Stimulated activated memory B cell treated with anti-CD40 and anti-IgM and Interleukin-4, amounts not matched to agents 10 μg/mL and 1 μg/mL and 100 μg/mL, for 72 hours (primary cell): ENCODE results near the gene GMPR2.
A peak's percentile ranks its signal among the peaks of the same experiment; 100 is the strongest.

ENCODE experiments used
- ATAC-seq: fragments of 150-1000 bp; cut with Tn5 transposase; 2 replicates; pipeline ENCODE4 v1.10.0; 2021
- H3K27ac Mint-ChIP-seq: one replicate; pipeline ENCODE4 v1.8.0; 2022; ENCODE audit warnings: mild to moderate bottlenecking, mixed read lengths
- H3K27me3 Mint-ChIP-seq: one replicate; pipeline ENCODE4 v1.8.0; 2022; ENCODE audit warnings: mixed read lengths
- H3K36me3 Mint-ChIP-seq: one replicate; pipeline ENCODE4 v1.8.0; 2022; ENCODE audit warnings: mixed read lengths
- H3K4me1 Mint-ChIP-seq: one replicate; pipeline ENCODE4 v1.8.0; 2022; ENCODE audit warnings: mixed read lengths
- H3K4me3 Mint-ChIP-seq: one replicate; pipeline ENCODE4 v1.8.0; 2022; ENCODE audit warnings: mild to moderate bottlenecking, moderate library complexity, mixed read lengths
- H3K9me3 Mint-ChIP-seq: one replicate; pipeline ENCODE4 v1.8.0; 2022; ENCODE audit warnings: mixed read lengths

Gene GMPR2

DNA sequence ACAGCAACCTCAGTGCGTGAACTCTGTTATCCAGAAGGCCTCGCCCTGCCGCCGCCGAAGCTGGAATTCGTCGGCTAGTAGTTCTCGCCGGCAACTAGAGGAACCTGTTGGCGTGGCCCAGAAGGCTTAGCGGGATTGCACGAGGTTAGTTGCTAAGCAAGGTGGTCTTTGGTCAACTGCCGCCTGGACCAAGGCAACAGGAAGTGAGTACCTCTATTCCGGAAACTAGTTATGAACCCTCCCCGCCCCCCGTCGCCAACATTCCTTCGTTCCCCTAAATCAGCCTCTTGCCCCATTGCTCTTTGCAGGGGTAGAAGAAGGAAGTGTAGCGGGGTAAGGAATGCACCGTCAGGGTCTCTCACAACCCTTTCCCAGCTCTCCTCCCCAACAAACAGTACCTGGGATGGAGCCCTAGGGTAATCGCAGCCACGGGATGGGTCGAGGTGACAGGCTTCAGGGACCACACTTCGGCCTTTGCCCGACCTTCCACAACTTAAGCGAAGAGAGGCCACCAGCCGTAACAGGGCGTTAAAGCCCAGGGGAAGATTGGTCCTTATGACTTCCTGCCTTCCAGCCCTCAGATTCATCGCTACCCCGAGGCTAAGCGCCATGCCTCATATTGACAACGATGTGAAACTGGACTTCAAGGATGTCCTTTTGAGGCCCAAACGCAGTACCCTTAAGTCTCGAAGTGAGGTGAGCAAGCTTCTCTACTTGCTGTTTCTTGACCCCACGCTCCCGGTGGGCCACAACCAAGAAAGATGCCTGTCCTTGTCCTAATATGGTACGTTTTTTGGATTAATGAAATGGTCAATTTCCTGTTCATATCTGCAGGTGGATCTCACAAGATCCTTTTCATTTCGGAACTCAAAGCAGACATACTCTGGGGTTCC lies at the start of gene GMPR2:
Gene GMPR2 (plus strand): TSS at position 285 of the 893 bp plus-strand sequence. CDS start 325 bp downstream, at position 610.
- Mint-ChIP-seq H3K27ac (peak within 1 kb of the TSS; percentile 74), H3K36me3 (peaks cover 23% of the 10 kb centered on the region), H3K4me3 (peak within 1 kb of the TSS; percentile 84), H3K4me1 (peaks cover 47% of the 10 kb centered on the region), H3K27me3 (no peaks in the 10 kb centered on the region), H3K9me3 (no peaks in the 10 kb centered on the region)
- ATAC-seq: peak; percentile 80

DNA sequence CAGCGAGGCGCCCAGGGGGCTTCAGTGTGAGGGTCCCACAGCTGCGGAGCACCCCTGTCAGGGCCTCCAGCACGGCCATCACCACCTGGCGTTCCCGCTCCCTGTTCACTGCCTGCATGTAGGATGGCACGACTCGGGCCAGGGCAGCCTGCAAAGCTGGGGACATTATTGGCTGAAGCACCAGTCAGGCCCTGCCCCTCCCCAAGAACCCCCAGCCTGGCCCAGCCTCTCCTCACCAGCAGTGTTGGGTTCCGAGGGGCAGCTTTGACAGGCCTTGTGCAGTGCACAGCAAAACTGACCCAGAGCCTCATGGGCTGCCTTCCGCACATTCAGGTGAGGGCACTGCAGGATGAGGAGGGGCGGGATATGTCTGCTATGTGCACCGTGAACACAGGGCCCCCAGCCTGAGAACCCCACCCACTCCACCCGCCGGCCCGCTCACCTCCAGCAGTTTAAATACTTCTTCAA lies 49.7 kb upstream of the GMPR2 start:
- Mint-ChIP-seq H3K27me3 (no peaks in the 10 kb centered on the region), H3K9me3 (no peaks in the 10 kb centered on the region), H3K4me3 (no peak overlapping the region), H3K27ac (no peak overlapping the region), H3K4me1 (peaks cover 27% of the 10 kb centered on the region), H3K36me3 (peaks cover 73% of the 10 kb centered on the region)
- ATAC-seq: no peak

DNA sequence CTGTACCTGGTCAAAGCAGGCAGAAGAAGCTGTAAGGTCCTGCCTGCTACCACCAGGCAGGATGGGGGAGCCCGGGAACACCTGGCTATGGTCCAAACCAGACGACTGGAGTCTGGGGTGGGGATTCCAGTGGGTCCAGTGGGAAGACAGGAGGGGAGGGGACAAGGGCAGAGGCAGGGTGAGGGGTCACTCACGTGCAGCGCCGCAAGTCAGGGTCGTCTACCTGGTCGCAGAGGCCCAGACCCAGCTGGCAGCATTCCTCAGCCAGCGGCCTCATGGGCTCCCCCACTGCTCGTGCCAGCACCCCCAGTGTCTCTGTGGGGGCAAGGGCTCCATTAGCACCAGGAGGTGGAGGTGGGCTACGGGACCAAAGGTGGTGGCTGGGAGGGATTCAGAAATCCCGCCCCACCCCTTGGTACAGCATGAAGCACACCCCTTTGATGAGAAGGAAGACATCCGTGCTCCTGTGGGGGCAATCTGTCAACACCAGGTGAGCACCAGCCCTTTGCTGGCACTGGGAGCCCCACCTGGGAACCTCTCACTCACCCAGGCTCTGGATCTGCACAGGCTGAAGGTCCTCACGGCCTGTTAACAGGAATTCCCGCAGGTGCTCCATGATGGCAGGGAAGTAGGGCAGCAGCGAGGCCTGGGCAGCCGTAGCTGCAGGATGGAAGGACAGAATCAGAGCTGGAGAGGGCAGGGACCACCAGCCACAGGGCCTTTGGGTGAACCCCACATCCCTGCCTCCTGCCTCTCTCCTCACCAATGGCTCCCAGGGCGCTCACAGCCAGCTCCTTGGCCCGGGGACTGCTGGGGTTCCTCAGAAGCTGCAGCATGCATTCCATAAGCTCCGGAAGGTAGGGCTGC lies 48.4 kb upstream of the GMPR2 start:
- Mint-ChIP-seq H3K27me3 (no peaks in the 10 kb centered on the region), H3K4me1 (peaks cover 28% of the 10 kb centered on the region), H3K36me3 (peaks cover 67% of the 10 kb centered on the region), H3K4me3 (no peak overlapping the region), H3K9me3 (no peaks in the 10 kb centered on the region), H3K27ac (no peak overlapping the region)
- no peak for ATAC-seq

DNA sequence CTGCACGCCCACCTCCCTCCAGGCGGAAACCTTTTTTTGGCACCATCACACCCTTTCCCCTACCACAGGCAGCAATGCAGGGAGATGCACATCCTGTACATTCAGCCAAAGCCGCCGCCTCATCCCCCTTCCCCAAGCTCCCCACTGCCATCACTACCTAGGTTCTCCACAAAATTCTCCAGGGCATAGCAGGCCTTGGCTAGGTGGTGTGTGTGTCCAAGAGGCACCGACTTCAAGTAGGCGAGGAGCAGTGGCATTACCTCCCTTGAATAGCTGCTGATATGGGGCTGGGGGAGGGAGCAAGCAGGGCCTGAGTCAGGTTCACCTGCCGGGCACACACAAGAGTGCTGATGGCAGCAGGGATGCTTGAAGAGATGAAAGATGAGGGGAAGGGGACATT lies 47.7 kb upstream of the GMPR2 start:
- H3K9me3 Mint-ChIP-seq: no peaks in the 10 kb centered on the region

GRCh38 chr14:24185741-24186140 lies 47.0 kb upstream of the GMPR2 start:
- Mint-ChIP-seq H3K27me3 (no peaks in the 10 kb centered on the region), H3K9me3 (no peaks in the 10 kb centered on the region), H3K36me3 (peaks cover 63% of the 10 kb centered on the region), H3K27ac (no peak overlapping the region), H3K4me1 (peaks cover 25% of the 10 kb centered on the region), H3K4me3 (no peak overlapping the region)
- ATAC-seq: no peak

More for the DNA sequence above, 47.7 kb upstream of the GMPR2 start:
- Mint-ChIP-seq H3K27me3 (no peaks in the 10 kb centered on the region), H3K4me3 (no peak overlapping the region), H3K27ac (no peak overlapping the region), H3K36me3 (peaks cover 64% of the 10 kb centered on the region), H3K4me1 (peaks cover 25% of the 10 kb centered on the region)
- ATAC-seq: no peak

DNA sequence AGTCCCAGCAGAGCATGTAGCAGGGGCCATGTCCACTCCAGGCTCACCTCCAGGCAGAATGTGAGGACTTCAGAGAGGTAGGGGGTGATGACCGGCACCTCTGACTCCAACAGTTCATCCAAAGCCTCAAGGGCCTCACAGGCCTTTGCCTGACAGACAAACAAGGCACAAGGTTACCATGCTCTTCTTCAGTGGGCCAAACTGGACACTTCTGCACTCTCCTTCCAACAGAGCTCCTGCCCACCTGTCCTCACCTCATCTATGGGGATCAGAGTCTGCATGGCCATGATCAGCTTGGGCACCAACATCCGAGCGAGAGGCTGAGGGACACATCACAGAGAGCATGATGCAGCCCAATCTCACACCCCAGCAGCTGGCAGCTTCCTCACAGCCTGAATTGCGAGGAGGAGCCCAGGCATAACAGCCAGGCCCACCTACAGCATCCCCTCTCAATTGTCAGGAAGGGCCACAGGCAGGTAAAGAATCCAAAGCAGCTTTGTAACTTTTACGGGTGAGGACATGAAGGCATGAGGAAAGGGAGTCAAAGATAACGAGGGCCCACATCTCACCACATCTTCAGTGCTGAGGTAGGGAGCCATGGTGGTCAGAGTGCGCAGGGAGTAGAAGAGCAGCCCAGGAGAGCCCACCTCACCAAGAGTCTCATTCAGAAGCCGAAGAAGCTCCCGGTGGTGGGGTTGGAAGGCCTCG lies 45.7 kb upstream of the GMPR2 start:
- peak overlapping the region; percentile 62 for H3K4me3 Mint-ChIP-seq
- peaks cover 60% of the 10 kb centered on the region for H3K36me3 Mint-ChIP-seq
- H3K9me3 Mint-ChIP-seq: no peaks in the 10 kb centered on the region
- ATAC-seq: no peak
- peak overlapping the region; percentile 87 for H3K27ac Mint-ChIP-seq
- H3K4me1 Mint-ChIP-seq: peaks cover 31% of the 10 kb centered on the region
- H3K27me3 Mint-ChIP-seq: no peaks in the 10 kb centered on the region

DNA sequence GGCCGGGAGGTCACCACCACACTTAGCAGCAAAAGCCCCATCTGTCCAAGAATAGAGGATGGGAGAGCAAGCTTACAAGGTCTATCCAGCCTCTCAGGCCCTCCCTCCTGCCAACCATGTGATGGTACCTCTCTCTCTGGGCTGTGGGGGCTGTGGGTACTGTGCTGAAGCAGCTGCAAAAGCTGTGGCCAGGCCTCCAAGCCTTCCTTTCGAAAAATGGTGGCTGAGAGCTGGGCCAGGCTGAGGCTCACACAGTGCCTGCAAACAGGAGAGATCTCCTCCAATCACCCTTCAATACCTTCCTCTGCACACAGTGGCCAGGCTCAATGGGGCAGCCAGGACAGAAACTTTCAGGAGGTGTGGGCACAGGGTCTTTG lies 45.2 kb upstream of the GMPR2 start:
- peak overlapping the region; percentile 87 for H3K27ac Mint-ChIP-seq
- H3K27me3 Mint-ChIP-seq: no peaks in the 10 kb centered on the region
- H3K4me1 Mint-ChIP-seq: peaks cover 36% of the 10 kb centered on the region
- H3K4me3 Mint-ChIP-seq: peak overlapping the region; percentile 96
- no peak for ATAC-seq
- H3K36me3 Mint-ChIP-seq: peaks cover 60% of the 10 kb centered on the region
- H3K9me3 Mint-ChIP-seq: no peaks in the 10 kb centered on the region

- Mint-ChIP-seq H3K4me3 (peak within 1 kb of the TSS; percentile 96), H3K36me3 (peaks cover 55% of the 10 kb centered on the region), H3K4me1 (peaks cover 40% of the 10 kb centered on the region), H3K27ac (peak within 1 kb of the TSS; percentile 87), H3K27me3 (no peaks in the 10 kb centered on the region), H3K9me3 (no peaks in the 10 kb centered on the region)
- ATAC-seq: peak; percentile 97
Measured at GRCh38 chr14:24188251-24189058, 44.3 kb upstream of the GMPR2 start, which contains the start of gene IPO4. TSS of gene IPO4 (minus strand) at chr14:24188816. CDS start at chr14:24188787, 29 bp downstream.

DNA sequence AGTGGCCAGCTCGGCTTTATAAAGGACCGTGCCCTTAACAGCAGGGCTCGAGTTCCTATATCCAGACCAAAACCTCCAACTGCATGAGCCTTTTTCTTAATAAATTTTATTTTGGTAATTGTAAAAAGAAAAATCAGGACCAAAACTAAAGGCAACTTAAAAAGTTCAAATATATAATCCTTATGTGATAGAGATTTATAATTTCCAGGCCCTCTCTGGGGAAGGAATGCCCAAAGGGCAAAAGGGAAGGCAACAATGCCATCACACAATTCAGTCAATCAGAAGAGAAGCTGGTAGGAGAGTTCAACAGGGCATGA lies 43.7 kb upstream of the GMPR2 start:
- H3K4me1 Mint-ChIP-seq: peaks cover 43% of the 10 kb centered on the region
- H3K27me3 Mint-ChIP-seq: no peaks in the 10 kb centered on the region
- ATAC-seq: no peak
- H3K4me3 Mint-ChIP-seq: peak overlapping the region; percentile 96
- no peaks in the 10 kb centered on the region for H3K9me3 Mint-ChIP-seq
- peaks cover 50% of the 10 kb centered on the region for H3K36me3 Mint-ChIP-seq
- peak overlapping the region; percentile 87 for H3K27ac Mint-ChIP-seq

DNA sequence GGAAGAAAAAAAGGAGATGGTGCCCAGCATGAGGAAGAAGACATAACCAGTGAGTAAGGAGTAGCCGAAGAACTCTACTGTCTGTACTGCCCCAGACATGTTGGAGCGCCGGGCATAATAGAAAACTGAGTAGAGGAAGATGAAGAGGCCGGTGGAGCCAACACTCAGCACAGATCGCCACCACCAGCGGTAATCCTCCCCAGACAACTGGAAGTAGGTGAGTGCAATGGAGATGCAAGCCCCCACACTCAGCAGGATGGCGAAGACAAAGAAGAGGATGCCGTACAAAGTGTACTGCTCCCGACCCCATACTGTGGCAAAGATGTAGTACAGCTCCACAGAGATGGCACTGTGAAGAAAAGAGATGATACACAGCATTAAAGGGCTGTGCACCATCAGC lies 43.3 kb upstream of the GMPR2 start:
- Mint-ChIP-seq H3K27ac (peak overlapping the region; percentile 87), H3K4me1 (peaks cover 47% of the 10 kb centered on the region), H3K9me3 (no peaks in the 10 kb centered on the region), H3K4me3 (no peak overlapping the region), H3K27me3 (no peaks in the 10 kb centered on the region), H3K36me3 (peaks cover 49% of the 10 kb centered on the region)
- no peak for ATAC-seq

GRCh38 chr14:24190416-24190815 lies 42.3 kb upstream of the GMPR2 start:
- no peak for ATAC-seq
- Mint-ChIP-seq H3K27me3 (no peaks in the 10 kb centered on the region), H3K4me1 (peaks cover 57% of the 10 kb centered on the region), H3K4me3 (no peak overlapping the region), H3K9me3 (no peaks in the 10 kb centered on the region), H3K27ac (no peak overlapping the region), H3K36me3 (peaks cover 39% of the 10 kb centered on the region)

DNA sequence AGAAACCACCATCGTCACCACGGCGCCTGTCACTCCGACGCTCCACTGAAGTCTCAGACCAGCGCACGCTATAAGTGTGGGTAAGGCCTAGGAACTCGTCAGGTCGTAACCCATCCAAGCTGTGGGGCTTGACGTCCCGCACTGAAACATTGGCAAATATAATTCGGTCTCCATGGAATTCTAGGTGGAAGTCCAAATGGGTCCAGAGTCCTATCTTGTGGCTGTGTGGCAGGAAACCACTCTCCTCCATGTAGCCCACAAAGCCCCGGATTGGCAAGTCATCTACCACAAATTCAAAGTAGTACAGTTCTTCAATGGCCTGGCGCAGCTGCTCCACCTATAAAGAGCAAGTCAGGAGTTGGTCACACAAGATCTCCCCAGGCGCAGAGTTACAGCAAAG lies 39.8 kb upstream of the GMPR2 start:
- no peak overlapping the region for H3K27ac Mint-ChIP-seq
- no peak overlapping the region for H3K4me3 Mint-ChIP-seq
- peaks cover 58% of the 10 kb centered on the region for H3K4me1 Mint-ChIP-seq
- H3K9me3 Mint-ChIP-seq: no peaks in the 10 kb centered on the region
- ATAC-seq: no peak
- H3K36me3 Mint-ChIP-seq: peaks cover 28% of the 10 kb centered on the region
- no peaks in the 10 kb centered on the region for H3K27me3 Mint-ChIP-seq

GRCh38 chr14:24194186-24194872 lies 38.4 kb upstream of the GMPR2 start:
- no peak for ATAC-seq
- Mint-ChIP-seq H3K4me1 (peaks cover 59% of the 10 kb centered on the region), H3K27ac (peak overlapping the region; percentile 100), H3K27me3 (no peaks in the 10 kb centered on the region), H3K36me3 (peaks cover 35% of the 10 kb centered on the region), H3K9me3 (peaks cover 2% of the 10 kb centered on the region), H3K4me3 (peak overlapping the region; percentile 98)

GRCh38 chr14:24194873-24195185 lies 37.9 kb upstream of the GMPR2 start:
- peaks cover 2% of the 10 kb centered on the region for H3K9me3 Mint-ChIP-seq
- peaks cover 35% of the 10 kb centered on the region for H3K36me3 Mint-ChIP-seq
- H3K4me1 Mint-ChIP-seq: peaks cover 59% of the 10 kb centered on the region
- no peak for ATAC-seq
- H3K27ac Mint-ChIP-seq: peak overlapping the region; percentile 100
- peak overlapping the region; percentile 98 for H3K4me3 Mint-ChIP-seq
- H3K27me3 Mint-ChIP-seq: no peaks in the 10 kb centered on the region
